ENCODE results near the gene BCL2L11. TPM values are rescaled to one million over a fixed set of nuclear protein-coding genes. Genes with fewer than 3 reads are reported as not detected.

The BCL2L11 gene
- polyA plus RNA-seq, 1 experiment: 4.2 TPM

- peaks cover 11% of the 10 kb centered on the region for H3K27me3 ChIP-seq (ENCODE audit: control insufficient read depth, insufficient read depth, low read length)
- ChIA-PET CTCF (no interaction called here), POLR2A (no interaction called here)
- H3K4me3 ChIP-seq (ENCODE audit: low read depth, low read length): no peak overlapping the region
- DNase-seq (ENCODE audit: low read depth, low spot score): no peak
- TF ChIP-seq, protein P1, sequence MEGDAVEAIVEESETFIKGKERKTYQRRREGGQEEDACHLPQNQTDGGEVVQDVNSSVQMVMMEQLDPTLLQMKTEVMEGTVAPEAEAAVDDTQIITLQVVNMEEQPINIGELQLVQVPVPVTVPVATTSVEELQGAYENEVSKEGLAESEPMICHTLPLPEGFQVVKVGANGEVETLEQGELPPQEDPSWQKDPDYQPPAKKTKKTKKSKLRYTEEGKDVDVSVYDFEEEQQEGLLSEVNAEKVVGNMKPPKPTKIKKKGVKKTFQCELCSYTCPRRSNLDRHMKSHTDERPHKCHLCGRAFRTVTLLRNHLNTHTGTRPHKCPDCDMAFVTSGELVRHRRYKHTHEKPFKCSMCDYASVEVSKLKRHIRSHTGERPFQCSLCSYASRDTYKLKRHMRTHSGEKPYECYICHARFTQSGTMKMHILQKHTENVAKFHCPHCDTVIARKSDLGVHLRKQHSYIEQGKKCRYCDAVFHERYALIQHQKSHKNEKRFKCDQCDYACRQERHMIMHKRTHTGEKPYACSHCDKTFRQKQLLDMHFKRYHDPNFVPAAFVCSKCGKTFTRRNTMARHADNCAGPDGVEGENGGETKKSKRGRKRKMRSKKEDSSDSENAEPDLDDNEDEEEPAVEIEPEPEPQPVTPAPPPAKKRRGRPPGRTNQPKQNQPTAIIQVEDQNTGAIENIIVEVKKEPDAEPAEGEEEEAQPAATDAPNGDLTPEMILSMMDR (IDR thresholded peaks at IDR 0.05; ENCODE audit: low read depth, low read length): no peak
- no peaks in the 10 kb centered on the region for H3K9me3 ChIP-seq (ENCODE audit: control insufficient read depth, insufficient read depth, low read length)
- H3K27ac ChIP-seq (ENCODE audit: low read depth, low read length): no peak overlapping the region
Measured at GRCh38 chr2:111182740-111183139, 62.0 kb downstream of the BCL2L11 start.

DNA sequence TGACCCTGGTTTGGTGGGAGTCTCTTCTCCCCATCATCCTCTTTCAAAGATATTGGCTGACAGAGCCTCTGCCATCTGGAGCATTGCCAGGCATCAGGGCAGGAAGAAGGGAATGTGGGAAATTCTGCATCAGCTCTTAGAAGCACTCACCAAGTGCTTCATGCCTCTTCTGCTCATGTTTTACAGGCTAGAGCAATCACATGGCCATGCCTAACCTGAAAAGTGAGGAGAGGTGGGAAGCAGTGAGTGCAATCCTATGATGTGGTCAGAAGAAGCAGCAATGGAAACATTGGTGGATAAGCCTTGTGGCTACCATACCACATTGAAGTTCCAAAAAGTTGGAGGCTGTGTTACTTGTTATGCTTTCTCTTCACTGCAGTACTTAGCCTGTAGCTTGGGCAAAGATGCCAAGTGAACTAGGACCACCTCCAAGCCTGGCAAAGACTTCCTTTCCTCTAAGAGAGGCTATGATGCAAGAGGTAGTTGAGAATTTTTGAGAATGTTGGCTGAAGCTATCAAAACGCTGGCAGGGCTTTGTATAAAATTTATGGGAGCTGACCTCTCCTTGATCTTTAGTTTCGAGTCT is 64.1 kb downstream of the BCL2L11 start:
- CTCF ChIA-PET: no interaction called here
- no peak for DNase-seq (ENCODE audit: low read depth, low spot score)
- TF ChIP-seq, protein P1 (IDR thresholded peaks at IDR 0.05; ENCODE audit: low read depth, low read length): no peak
- H3K9me3 ChIP-seq (ENCODE audit: control insufficient read depth, insufficient read depth, low read length): no peaks in the 10 kb centered on the region
- no peak overlapping the region for H3K27ac ChIP-seq (ENCODE audit: low read depth, low read length)
- POLR2A ChIA-PET: no interaction called here
- H3K27me3 ChIP-seq (ENCODE audit: control insufficient read depth, insufficient read depth, low read length): peaks cover 9% of the 10 kb centered on the region
- no peak overlapping the region for H3K4me3 ChIP-seq (ENCODE audit: low read depth, low read length)

- Histone ChIP-seq H3K4me3 (ENCODE audit: low read depth, low read length) (no peak overlapping the region), H3K27ac (ENCODE audit: low read depth, low read length) (no peak overlapping the region), H3K27me3 (ENCODE audit: control insufficient read depth, insufficient read depth, low read length) (peaks cover 9% of the 10 kb centered on the region), H3K9me3 (ENCODE audit: control insufficient read depth, insufficient read depth, low read length) (no peaks in the 10 kb centered on the region)
- no peak for DNase-seq (ENCODE audit: low read depth, low spot score)
- CTCF ChIA-PET: interaction anchor here (1.2 kb wide), 1 partner anchor 13 kb away, joined by 3 read pairs; no protein-coding TSS in a partner anchor
- TF ChIP-seq, protein P1 (IDR thresholded peaks at IDR 0.05; ENCODE audit: low read depth, low read length): no peak
- POLR2A ChIA-PET: no interaction called here
Measured at GRCh38 chr2:111185361-111186022, 64.8 kb downstream of the BCL2L11 start.

GRCh38 chr2:111186121-111186715 is 65.5 kb downstream of the BCL2L11 start:
- CTCF ChIA-PET: interaction anchor here (1.2 kb wide), 1 partner anchor 14 kb away, joined by 3 read pairs; no protein-coding TSS in a partner anchor

More at GRCh38 chr2:111186121-111186715, 65.5 kb downstream of the BCL2L11 start:
- TF ChIP-seq, protein P1 (IDR thresholded peaks at IDR 0.05; ENCODE audit: low read depth, low read length): no peak
- DNase-seq (ENCODE audit: low read depth, low spot score): no peak
- no peak overlapping the region for H3K4me3 ChIP-seq (ENCODE audit: low read depth, low read length)
- H3K27me3 ChIP-seq (ENCODE audit: control insufficient read depth, insufficient read depth, low read length): peaks cover 9% of the 10 kb centered on the region
- no peak overlapping the region for H3K27ac ChIP-seq (ENCODE audit: low read depth, low read length)
- POLR2A ChIA-PET: no interaction called here
- no peaks in the 10 kb centered on the region for H3K9me3 ChIP-seq (ENCODE audit: control insufficient read depth, insufficient read depth, low read length)
